Testis (tissue), 2 donors: Measurements from ENCODE around the gene PRELP.

Source experiments
- CTCF ChIP-seq, 3 experiments: fragments of 450-650 bp in 2 of 3; fragments of 200-600 bp in 1 of 3; sonication (generic) in 1 of 3; IDR thresholded peaks; one replicate each; pipeline ENCODE4 v1.5.1; 2016 to 2019; ENCODE audit warnings: antibody characterized with exemption in 3 of 3, mild to moderate bottlenecking in 2 of 3, moderate library complexity in 1 of 3
- POLR2A ChIP-seq: fragments of 450-650 bp; IDR thresholded peaks from one replicate; pipeline ENCODE4 v1.6.1; 2017; ENCODE audit warnings: antibody characterized with exemption, mild to moderate bottlenecking, moderate library complexity

- no peak for TF ChIP-seq CTCF (IDR thresholded peaks at IDR 0.05)
- TF ChIP-seq POLR2A, result no peak
Observed at GRCh38 chr1:203525685-203526084, 50.1 kb downstream of the PRELP start.
